ENCODE data around the gene SOX8. TPM values are rescaled to one million over a fixed set of nuclear protein-coding genes. Genes with fewer than 3 reads are reported as not detected.

The SOX8 gene
- total RNA-seq (2013; cell fraction: nucleolus; rRNA removed) = not detected in 2 replicates
- total RNA-seq (2014; rRNA removed) (not detected in 2 replicates), total RNA-seq (2014; rRNA removed; fragmentation: Illumina TruSeq; extraction: Trizol) (not detected in 2 replicates), total RNA-seq (2021) (not detected in 2 replicates), polyA plus RNA-seq (2011; rRNA removed) (not detected in 2 replicates), polyA plus RNA-seq (2014; fragmentation: Illumina TruSeq; extraction: Trizol) (not detected in 2 replicates), polyA plus RNA-seq (2014; fragmentation: Nextera tagmentation; extraction: Ambion mirVana) (not detected), polyA plus RNA-seq (2014; rRNA removed) (not detected in 2 replicates), polyA plus RNA-seq (2016; fragmentation: Nextera tagmentation; extraction: Ambion mirVana) (not detected), polyA minus RNA-seq (2011; rRNA and poly(A)+ RNA removed) (not detected in 2 replicates), Bru-seq, nascent RNA (not detected), BruChase-seq, experiment 1, labeled RNA remaining after a 6-hour chase (not detected), BruChase-seq, experiment 2, labeled RNA remaining after a 2-hour chase (not detected)
- polyA plus RNA-seq (2011; ENCODE audit: low read depth) = not detected
- not detected in 2 replicates for polyA plus RNA-seq (2011; cell fraction: cytosol; rRNA removed)
- polyA plus RNA-seq (2011; cell fraction: nucleus; rRNA removed) = not detected in 2 replicates
- 0.11 TPM in 2 replicates for polyA plus RNA-seq (2012)
- polyA minus RNA-seq (2011; cell fraction: cytosol; rRNA and poly(A)+ RNA removed) = not detected in 2 replicates
- polyA minus RNA-seq (2011; cell fraction: nucleus; rRNA and poly(A)+ RNA removed) = not detected in 2 replicates
- long read RNA-seq, experiment 1 = 0 reads
- long read RNA-seq, experiment 2 = 0 reads

DNA sequence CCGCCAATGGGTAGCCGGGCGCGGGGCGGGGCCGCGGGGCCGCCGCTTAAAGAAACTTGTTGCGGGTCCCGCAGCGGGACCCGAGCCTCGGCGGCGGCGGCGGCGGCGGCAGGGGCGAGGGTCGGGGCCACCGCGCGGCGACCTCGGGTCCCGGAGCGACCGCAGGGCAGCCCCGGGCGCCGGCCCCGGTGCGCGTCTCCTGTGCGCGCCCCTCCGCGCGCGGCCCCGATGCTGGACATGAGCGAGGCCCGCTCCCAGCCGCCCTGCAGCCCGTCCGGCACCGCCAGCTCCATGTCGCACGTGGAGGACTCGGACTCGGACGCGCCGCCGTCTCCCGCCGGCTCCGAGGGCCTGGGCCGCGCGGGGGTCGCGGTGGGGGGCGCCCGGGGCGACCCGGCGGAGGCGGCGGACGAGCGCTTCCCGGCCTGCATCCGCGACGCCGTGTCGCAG is at the start of gene SOX8:
Gene SOX8, plus strand, starts transcription at position 76 of the 450 bp plus-strand sequence. Its CDS starts 153 bp downstream, at position 229.
- Histone ChIP-seq H3K36me3 (ENCODE audit: control insufficient read depth in 2 of 2, insufficient read depth in 2 of 2, low read length in 1 of 2) (no peaks in the 10 kb centered on the region), H3K9ac (ENCODE audit: control insufficient read depth, insufficient read depth, low read length) (no peak within 1 kb of the TSS), H3K4me3 (no peak within 1 kb of the TSS), H3K27me3 (replicated peaks in 1 of 2; ENCODE audit: control insufficient read depth in 2 of 2, insufficient read depth in 2 of 2, low read length in 1 of 2) (peaks cover 0 to 7% of the 10 kb centered on the region in 2 experiments; a peak in 2 of 4 replicates), H4K20me1 (ENCODE audit: control insufficient read depth, insufficient read depth) (no peaks in the 10 kb centered on the region), H3K79me2 (ENCODE audit: control insufficient read depth, insufficient read depth, low read length) (no peaks in the 10 kb centered on the region), H3K4me1 (ENCODE audit: control insufficient read depth, insufficient read depth, low read length) (no peaks in the 10 kb centered on the region), H3K4me2 (ENCODE audit: control insufficient read depth, insufficient read depth) (no peak within 1 kb of the TSS; the same call in 1 of the 2 replicates), H3K9me3 (replicated peaks; ENCODE audit: control insufficient read depth, insufficient read depth, low read length) (no peaks in the 10 kb centered on the region), H2AFZ (ENCODE audit: control insufficient read depth, low read depth, low read length) (no peak within 1 kb of the TSS), H3K27ac (ENCODE audit: control insufficient read depth, insufficient read depth) (no peak within 1 kb of the TSS)
- intact Hi-C loops (cut with micrococcal nuclease; ENCODE audit: unreplicated experiment) (no loop called here), in situ Hi-C loops (cut with MboI) (no loop called here)
- ChIA-PET POLR2A (no interaction called here), RAD21 (ENCODE audit: unreplicated experiment) (no interaction called here), CTCF (no interaction called here), SMC1A (ENCODE audit: uncharacterized antibody, unreplicated experiment) (no interaction called here)
- TF ChIP-seq SREBF2 (IDR thresholded peaks at IDR 0.05; ENCODE audit: low read length) = no peak
- no peak for TF ChIP-seq CUX1 (IDR thresholded peaks at IDR 0.05; ENCODE audit: insufficient replicate concordance, low read depth, low read length)
- TF ChIP-seq, protein P1, sequence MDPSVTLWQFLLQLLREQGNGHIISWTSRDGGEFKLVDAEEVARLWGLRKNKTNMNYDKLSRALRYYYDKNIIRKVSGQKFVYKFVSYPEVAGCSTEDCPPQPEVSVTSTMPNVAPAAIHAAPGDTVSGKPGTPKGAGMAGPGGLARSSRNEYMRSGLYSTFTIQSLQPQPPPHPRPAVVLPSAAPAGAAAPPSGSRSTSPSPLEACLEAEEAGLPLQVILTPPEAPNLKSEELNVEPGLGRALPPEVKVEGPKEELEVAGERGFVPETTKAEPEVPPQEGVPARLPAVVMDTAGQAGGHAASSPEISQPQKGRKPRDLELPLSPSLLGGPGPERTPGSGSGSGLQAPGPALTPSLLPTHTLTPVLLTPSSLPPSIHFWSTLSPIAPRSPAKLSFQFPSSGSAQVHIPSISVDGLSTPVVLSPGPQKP (IDR thresholded peaks at IDR 0.05; ENCODE audit: low read depth, low read length) = no peak
- DNase-seq (ENCODE audit: low read depth, low spot score) (no peak), FAIRE-seq (no peak), ATAC-seq (no peak)
- WGBS (ENCODE audit: insufficient coverage, insufficient replicate concordance, low lambda C conversion rate, missing lambda C conversion rate) = 36% methylated on average over 12 of the region's 80 CpGs
- no TSS peak for BruUV-seq (replicated peaks)

Measured in GM12878 (cell line).